DOHH2 (cell line): ENCODE measurements around the gene AMY1C.
"Not testable (repeated sequence)": the region's sequence is repeated elsewhere in the genome, so short reads cannot be mapped to it uniquely, and the experiment has no call there.

Experiments
- EZH2phosphoT487 ChIP-seq: fragments of 200-600 bp; sonication (generic); IDR thresholded peaks from 2 replicates; pipeline ENCODE4 v1.6.1; 2017; ENCODE audit warnings: borderline replicate concordance, mild to moderate bottlenecking, antibody characterized with exemption, low read length, moderate library complexity, mixed read lengths
- TF ChIP-seq, protein P1 (sequence below): fragments of 200-600 bp; sonication (generic); IDR thresholded peaks from one replicate; pipeline ENCODE4 v1.5.1; 2014; ENCODE audit warnings: antibody characterized with exemption, mild to moderate bottlenecking, low read depth, low read length; ENCODE audit not compliant: poor library complexity, severe bottlenecking

DNA sequence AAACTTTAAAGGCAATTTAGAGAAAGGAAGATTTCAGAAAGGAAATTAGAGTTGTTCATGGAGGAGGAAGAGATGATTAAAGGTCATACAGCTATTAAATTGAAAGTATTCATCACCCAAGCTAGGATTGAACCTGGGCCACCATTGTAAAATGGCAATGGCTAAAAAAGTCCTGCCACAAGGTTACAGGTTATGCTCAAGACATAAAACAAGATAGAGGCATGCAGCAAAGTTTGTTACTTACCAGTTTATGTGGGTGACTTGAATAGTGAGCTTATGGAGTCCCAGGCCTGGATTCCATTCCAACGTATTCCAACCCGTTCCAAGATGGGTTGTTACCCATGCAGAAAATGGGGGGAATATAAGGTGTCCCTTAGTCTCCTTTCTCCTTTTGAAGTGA, 28.2 kb upstream of the AMY1C start:
- TF ChIP-seq, protein P1, sequence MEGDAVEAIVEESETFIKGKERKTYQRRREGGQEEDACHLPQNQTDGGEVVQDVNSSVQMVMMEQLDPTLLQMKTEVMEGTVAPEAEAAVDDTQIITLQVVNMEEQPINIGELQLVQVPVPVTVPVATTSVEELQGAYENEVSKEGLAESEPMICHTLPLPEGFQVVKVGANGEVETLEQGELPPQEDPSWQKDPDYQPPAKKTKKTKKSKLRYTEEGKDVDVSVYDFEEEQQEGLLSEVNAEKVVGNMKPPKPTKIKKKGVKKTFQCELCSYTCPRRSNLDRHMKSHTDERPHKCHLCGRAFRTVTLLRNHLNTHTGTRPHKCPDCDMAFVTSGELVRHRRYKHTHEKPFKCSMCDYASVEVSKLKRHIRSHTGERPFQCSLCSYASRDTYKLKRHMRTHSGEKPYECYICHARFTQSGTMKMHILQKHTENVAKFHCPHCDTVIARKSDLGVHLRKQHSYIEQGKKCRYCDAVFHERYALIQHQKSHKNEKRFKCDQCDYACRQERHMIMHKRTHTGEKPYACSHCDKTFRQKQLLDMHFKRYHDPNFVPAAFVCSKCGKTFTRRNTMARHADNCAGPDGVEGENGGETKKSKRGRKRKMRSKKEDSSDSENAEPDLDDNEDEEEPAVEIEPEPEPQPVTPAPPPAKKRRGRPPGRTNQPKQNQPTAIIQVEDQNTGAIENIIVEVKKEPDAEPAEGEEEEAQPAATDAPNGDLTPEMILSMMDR = not testable (repeated sequence)
- TF ChIP-seq EZH2phosphoT487 = not testable (repeated sequence)
